Esophagus squamous epithelium (tissue), 5 donors: Measurements from ENCODE around the gene SERPINF2. TPM values are rescaled to one million over a fixed set of nuclear protein-coding genes. Genes with fewer than 3 reads are reported as not detected.
"Not testable (repeated sequence)": the region's sequence is repeated elsewhere in the genome, so short reads cannot be mapped to it uniquely, and the experiment has no call there.

ENCODE experiments used
- DNase-seq: peaks from one replicate; lab custom pipeline; 2025; lab: John Stamatoyannopoulos, UW
- H3K27ac ChIP-seq, 4 donors: fragments of 200-600 bp; sonication (generic); one replicate each; pipeline ENCODE4 v1.5.1; 2016 to 2019; ENCODE audit warnings: mild to moderate bottlenecking in 1 of 4
- H3K27me3 ChIP-seq, 4 donors: fragments of 200-600 bp; sonication (generic); 1 replicate in 3 of 4; 2 replicates in 1 of 4; pipeline versions ENCODE4 v1.5.1 to v1.6.0; 2017 to 2021; ENCODE audit warnings: antibody characterized with exemption in 1 of 4
- H3K36me3 ChIP-seq, 3 donors: fragments of 200-600 bp; sonication (generic); one replicate each; pipeline ENCODE4 v1.5.1; 2016 to 2019
- H3K4me1 ChIP-seq, 3 donors: fragments of 200-600 bp; sonication (generic); one replicate each; pipeline ENCODE4 v1.5.1; 2017 to 2019
- H3K4me3 ChIP-seq, 4 donors: fragments of 200-600 bp; sonication (generic); 1 replicate in 3 of 4; 2 replicates in 1 of 4; pipeline ENCODE4 v1.5.1; 2016 to 2019; ENCODE audit warnings: mild to moderate bottlenecking in 2 of 4, moderate library complexity in 1 of 4
- H3K9me3 ChIP-seq, 3 donors: fragments of 200-600 bp; sonication (generic); one replicate each; pipeline ENCODE4 v1.5.1; 2016 to 2019
- POLR2A ChIP-seq, 4 donors: fragments of 450-650 bp; IDR thresholded peaks; one replicate each; pipeline ENCODE4 v1.6.1; 2017; ENCODE audit warnings: antibody characterized with exemption in 4 of 4, mild to moderate bottlenecking in 4 of 4, moderate library complexity in 3 of 4
- WGBS, 2 donors: methylation state at CpG; one replicate each; pipeline ENCODE4 v1.1.5; 2018; 5-methylcytosine and 5-hydroxymethylcytosine counted together
- intact Hi-C: fragments of 100-400 bp; cut with DNase I; formaldehyde crosslinking; loops from one replicate; pipeline ENCODE4 v1.15.0; 2022
- total RNA-seq, 4 donors: library from RNA; depleted of rRNA; stranded (reverse); fragments of >200 nt; gene quantifications; one replicate each; pipeline ENCODE4 v1.1.0, GENCODE V29; 2016
- TF ChIP-seq, protein P1 (sequence below), 6 experiments: fragments of 450-650 bp in 4 of 6; fragments of 200-600 bp in 2 of 6; sonication (generic) in 2 of 6; IDR thresholded peaks; one replicate each; pipeline ENCODE4 v1.5.1; 2016 to 2019; ENCODE audit warnings: antibody characterized with exemption in 6 of 6, mild to moderate bottlenecking in 4 of 6, moderate library complexity in 4 of 6
- donor health status: DM: yes; HTN: yes; CAD: no.

The SERPINF2 gene
- total RNA-seq, 4 donors from 2014 or later = 0.22 to 7.1 (median 1.6) TPM

GRCh38 chr17:1703063-1703462 is 39.6 kb upstream of the SERPINF2 start:
- no peak overlapping the region for H3K27ac ChIP-seq
- no peaks in the 10 kb centered on the region for H3K4me1 ChIP-seq
- H3K9me3 ChIP-seq = no peaks in the 10 kb centered on the region
- no peak for TF ChIP-seq POLR2A (IDR thresholded peaks at IDR 0.05)
- TF ChIP-seq, protein P1, sequence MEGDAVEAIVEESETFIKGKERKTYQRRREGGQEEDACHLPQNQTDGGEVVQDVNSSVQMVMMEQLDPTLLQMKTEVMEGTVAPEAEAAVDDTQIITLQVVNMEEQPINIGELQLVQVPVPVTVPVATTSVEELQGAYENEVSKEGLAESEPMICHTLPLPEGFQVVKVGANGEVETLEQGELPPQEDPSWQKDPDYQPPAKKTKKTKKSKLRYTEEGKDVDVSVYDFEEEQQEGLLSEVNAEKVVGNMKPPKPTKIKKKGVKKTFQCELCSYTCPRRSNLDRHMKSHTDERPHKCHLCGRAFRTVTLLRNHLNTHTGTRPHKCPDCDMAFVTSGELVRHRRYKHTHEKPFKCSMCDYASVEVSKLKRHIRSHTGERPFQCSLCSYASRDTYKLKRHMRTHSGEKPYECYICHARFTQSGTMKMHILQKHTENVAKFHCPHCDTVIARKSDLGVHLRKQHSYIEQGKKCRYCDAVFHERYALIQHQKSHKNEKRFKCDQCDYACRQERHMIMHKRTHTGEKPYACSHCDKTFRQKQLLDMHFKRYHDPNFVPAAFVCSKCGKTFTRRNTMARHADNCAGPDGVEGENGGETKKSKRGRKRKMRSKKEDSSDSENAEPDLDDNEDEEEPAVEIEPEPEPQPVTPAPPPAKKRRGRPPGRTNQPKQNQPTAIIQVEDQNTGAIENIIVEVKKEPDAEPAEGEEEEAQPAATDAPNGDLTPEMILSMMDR (IDR thresholded peaks at IDR 0.05) = no peak
- H3K4me3 ChIP-seq = no peak overlapping the region
- intact Hi-C loops = no loop called here
- no peaks in the 10 kb centered on the region for H3K27me3 ChIP-seq
- no peak for DNase-seq
- WGBS, 2 donors = 54 to 65% methylated on average over 4 of the region's 4 CpGs
- peaks cover 0 to 10% (median 0%) of the 10 kb centered on the region in 3 donors for H3K36me3 ChIP-seq

- WGBS, 2 donors = 91 to 92% methylated on average over 7 of the region's 7 CpGs
- peaks cover 8 to 14% (median 9%) of the 10 kb centered on the region in 3 donors for H3K4me1 ChIP-seq
- no peaks in the 10 kb centered on the region for H3K9me3 ChIP-seq
- intact Hi-C loops = no loop called here
- H3K27me3 ChIP-seq = no peaks in the 10 kb centered on the region
- H3K4me3 ChIP-seq = no peak overlapping the region
- DNase-seq = no peak
- TF ChIP-seq, protein P1 (IDR thresholded peaks at IDR 0.05) = no peak
- TF ChIP-seq POLR2A (IDR thresholded peaks at IDR 0.05) = no peak
- H3K36me3 ChIP-seq = peaks cover 0 to 10% (median 0%) of the 10 kb centered on the region in 3 donors
- no peak overlapping the region for H3K27ac ChIP-seq
These were observed 37.7 kb upstream of the SERPINF2 start for GRCh38 chr17:1705004-1705403.

DNA sequence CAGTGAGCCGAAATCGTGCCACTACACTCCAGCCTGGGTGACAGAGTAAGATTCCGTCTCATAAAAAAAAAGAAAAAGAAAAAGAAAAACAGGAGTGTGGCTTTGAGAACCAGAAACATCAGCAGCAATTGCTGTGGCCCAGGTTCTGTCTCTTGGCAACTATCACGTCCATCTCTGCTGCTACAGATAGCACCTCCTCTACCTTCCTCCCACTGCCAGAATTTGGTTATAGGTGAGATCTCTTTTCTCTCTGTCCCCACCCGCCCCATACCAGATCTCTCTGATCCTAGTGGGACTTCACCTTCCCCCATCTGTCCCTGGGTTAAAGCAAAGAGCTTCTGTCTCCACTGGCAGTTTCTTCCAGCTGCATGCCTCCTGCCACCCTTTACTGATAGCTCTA is 35.6 kb upstream of the SERPINF2 start:
- intact Hi-C loops = no loop called here
- TF ChIP-seq, protein P1 (IDR thresholded peaks at IDR 0.05) = no peak
- TF ChIP-seq POLR2A (IDR thresholded peaks at IDR 0.05) = no peak
- H3K9me3 ChIP-seq = no peaks in the 10 kb centered on the region
- H3K27me3 ChIP-seq = no peaks in the 10 kb centered on the region
- no peak overlapping the region for H3K27ac ChIP-seq
- peaks cover 13 to 30% (median 18%) of the 10 kb centered on the region in 3 donors for H3K4me1 ChIP-seq
- H3K4me3 ChIP-seq = no peak overlapping the region
- DNase-seq = no peak
- peaks cover 0 to 17% (median 0%) of the 10 kb centered on the region in 3 donors for H3K36me3 ChIP-seq
- 78 to 80% methylated on average over 5 of the region's 5 CpGs for WGBS, 2 donors

- H3K9me3 ChIP-seq, intact Hi-C loops, H3K27me3 ChIP-seq, DNase-seq, H3K27ac ChIP-seq, H3K4me3 ChIP-seq: not testable (repeated sequence)
- Histone ChIP-seq H3K4me1 (peaks cover 21 to 47% (median 31%) of the 10 kb centered on the region in 3 donors), H3K36me3 (peaks cover 8 to 35% (median 14%) of the 10 kb centered on the region in 3 donors)
- WGBS, 2 donors = 79 to 94% methylated on average over 6 to 9 of the region's 10 CpGs
These were observed 33.8 kb upstream of the SERPINF2 start for GRCh38 chr17:1708791-1709346.

- Histone ChIP-seq H3K4me3 (peak overlapping the region; percentile 62 to 93 (median 66)), H3K9me3 (no peaks in the 10 kb centered on the region), H3K27me3 (no peaks in the 10 kb centered on the region), H3K36me3 (peaks cover 8 to 37% (median 14%) of the 10 kb centered on the region in 3 donors), H3K4me1 (peaks cover 27 to 53% (median 36%) of the 10 kb centered on the region in 3 donors), H3K27ac (peak overlapping the region; percentile 84 to 94 (median 91))
- 0 to 25% methylated on average over 3 to 5 of the region's 16 CpGs for WGBS, 2 donors
- intact Hi-C loops = no loop called here
- DNase-seq = no peak
- TF ChIP-seq POLR2A (IDR thresholded peaks at IDR 0.05) = no peak
- TF ChIP-seq, protein P1 (IDR thresholded peaks at IDR 0.05) = no peak
These were observed 33.2 kb upstream of the SERPINF2 start for GRCh38 chr17:1709403-1709951.
